H1 (cell line): ENCODE data around the gene RBM18. TPM values are rescaled to one million over a fixed set of nuclear protein-coding genes. Genes with fewer than 3 reads are reported as not detected.

Experiments used
- CTCF ChIA-PET: fragments of 300-600 bp; sonication (Branson Sonifier 250); formaldehyde crosslinking; loops from one replicate; lab custom pipeline; 2021; ENCODE audit not compliant: partially characterized antibody; lab: Charles Lee
- POLR2A ChIA-PET: fragments of 300-600 bp; sonication (Branson Sonifier 250); formaldehyde crosslinking; loops from one replicate; lab custom pipeline; 2021; ENCODE audit warnings: inconsistent platforms; ENCODE audit not compliant: partially characterized antibody; lab: Charles Lee
- DNase-seq, 2 experiments: peaks; one replicate each; pipeline versions ENCODE4 v3.0.0 to v3.0.0-alpha.2; 2010 to 2022; ENCODE audit warnings: low spot score in 2 of 2, low read depth in 1 of 2, mixed read lengths in 1 of 2
- FAIRE-seq: peaks from 2 replicates; lab custom pipeline; 2011; peaks lifted over from hg19 to GRCh38; lab: Jason Lieb, UNC
- H2AFZ ChIP-seq: 2 replicates; pipeline ENCODE4 v1.8.1; 2012; ENCODE audit warnings: low read length, inconsistent platforms
- H2AK5ac ChIP-seq: 2 replicates; pipeline ENCODE4 v1.6.1; 2013; ENCODE audit warnings: low read depth, low read length
- H2BK120ac ChIP-seq: replicated peaks from 2 replicates; pipeline ENCODE3; 2013; ENCODE audit warnings: low read depth, low read length, inconsistent platforms
- H2BK12ac ChIP-seq: 2 replicates; pipeline ENCODE4 v1.6.1; 2013; ENCODE audit warnings: low read depth, low read length
- H2BK15ac ChIP-seq: 2 replicates; pipeline ENCODE4 v1.6.1; 2013; ENCODE audit warnings: low read length
- H2BK20ac ChIP-seq: 2 replicates; pipeline ENCODE4 v1.6.1; 2013; ENCODE audit warnings: low read length
- H2BK5ac ChIP-seq: 2 replicates; pipeline ENCODE4 v1.6.1; 2013; ENCODE audit warnings: low read depth, low read length
- H3K14ac ChIP-seq: 2 replicates; pipeline ENCODE4 v1.6.1; 2013; ENCODE audit warnings: inconsistent platforms; ENCODE audit not compliant: insufficient read length
- H3K18ac ChIP-seq: 2 replicates; pipeline ENCODE4 v1.6.1; 2013; ENCODE audit warnings: low read length; ENCODE audit errors: extremely low read depth
- H3K23ac ChIP-seq: 2 replicates; pipeline ENCODE4 v1.6.1; 2013; ENCODE audit warnings: inconsistent platforms; ENCODE audit not compliant: insufficient read length
- H3K23me2 ChIP-seq: 2 replicates; pipeline ENCODE4 v1.6.1; 2013; ENCODE audit warnings: low read depth, low read length
- H3K27ac ChIP-seq: 2 replicates; pipeline ENCODE4 v1.6.1; 2011; ENCODE audit warnings: low read depth, low read length, inconsistent platforms
- H3K27me3 ChIP-seq, 4 experiments: replicated peaks in 1 of 4; 1 replicate in 1 of 4; 2 replicates in 3 of 4; pipeline versions ENCODE4 v1.6.1 to v1.8.1; 2011 to 2013; ENCODE audit warnings: low read length in 3 of 4, mild to moderate bottlenecking in 3 of 4, inconsistent platforms in 2 of 4, mixed read lengths in 2 of 4, moderate library complexity in 1 of 4; ENCODE audit not compliant: control insufficient read depth in 3 of 4, insufficient read depth in 3 of 4; ENCODE audit errors: extremely low read depth in 1 of 4
- H3K36me3 ChIP-seq, 4 experiments: 2 replicates each; pipeline versions ENCODE4 v1.6.1 to v1.8.1; 2011 to 2013; ENCODE audit warnings: mild to moderate bottlenecking in 4 of 4, low read length in 3 of 4, moderate library complexity in 2 of 4, control low read depth in 1 of 4, inconsistent platforms in 1 of 4; ENCODE audit not compliant: insufficient read depth in 4 of 4, control insufficient read depth in 2 of 4
- H3K4ac ChIP-seq: replicated peaks from 2 replicates; pipeline ENCODE3; 2013; ENCODE audit warnings: low read length, low read depth, mixed read lengths, inconsistent platforms; ENCODE audit not compliant: insufficient read length
- H3K4me1 ChIP-seq, 4 experiments: replicated peaks in 1 of 4; 1 replicate in 1 of 4; 2 replicates in 3 of 4; pipeline versions ENCODE4 v1.6.1 to v1.8.1; 2011 to 2013; ENCODE audit warnings: low read length in 3 of 4, inconsistent platforms in 2 of 4, mixed read lengths in 1 of 4; ENCODE audit not compliant: insufficient read depth in 4 of 4, control insufficient read depth in 3 of 4
- H3K4me2 ChIP-seq, 2 experiments: 2 replicates each; pipeline versions ENCODE4 v1.6.1 to v1.8.1; 2011 to 2013; ENCODE audit warnings: low read depth in 2 of 2, low read length in 2 of 2, control low read depth in 1 of 2, inconsistent platforms in 1 of 2, mild to moderate bottlenecking in 1 of 2; ENCODE audit not compliant: insufficient read depth in 1 of 2
- H3K4me3 ChIP-seq, 4 experiments: fragments of 200-600, 300-600 bp in 1 of 4; sonication (generic), shearing (Covaris generic), sonication (Bioruptor Twin) in 1 of 4; 2 replicates each; pipeline versions ENCODE4 v1.5.1 to v1.8.1; 2011 to 2016; ENCODE audit warnings: low read length in 4 of 4, low read depth in 3 of 4, control low read depth in 2 of 4, inconsistent platforms in 2 of 4, mild to moderate bottlenecking in 2 of 4, mixed read lengths in 1 of 4, moderate library complexity in 1 of 4; ENCODE audit not compliant: insufficient read depth in 2 of 4; ENCODE audit errors: extremely low read depth in 1 of 4
- H3K56ac ChIP-seq: replicated peaks from 2 replicates; pipeline ENCODE3; 2013; ENCODE audit warnings: low read depth, mild to moderate bottlenecking, mixed read lengths, low read length, inconsistent platforms; ENCODE audit not compliant: insufficient read length
- H3K79me1 ChIP-seq: 2 replicates; pipeline ENCODE4 v1.6.1; 2013; ENCODE audit warnings: low read depth, low read length, control low read depth
- H3K79me2 ChIP-seq, 2 experiments: 2 replicates each; pipeline versions ENCODE4 v1.6.1 to v1.8.1; 2012 to 2013; ENCODE audit warnings: low read length in 2 of 2, mild to moderate bottlenecking in 2 of 2, inconsistent platforms in 1 of 2; ENCODE audit not compliant: insufficient read depth in 2 of 2, control insufficient read depth in 1 of 2
- H3K9ac ChIP-seq, 4 experiments: replicated peaks in 1 of 4; 1 replicate in 1 of 4; 2 replicates in 3 of 4; pipeline versions ENCODE4 v1.6.1 to v1.8.1; 2011 to 2013; ENCODE audit warnings: low read depth in 3 of 4, low read length in 3 of 4, control low read depth in 2 of 4, mild to moderate bottlenecking in 2 of 4, moderate library complexity in 2 of 4, inconsistent platforms in 1 of 4; ENCODE audit errors: extremely low read depth in 1 of 4
- H3K9me3 ChIP-seq, 2 experiments: 2 replicates each; pipeline versions ENCODE4 v1.6.1 to v1.8.1; 2012 to 2013; ENCODE audit warnings: mild to moderate bottlenecking in 2 of 2, moderate library complexity in 2 of 2, control low read depth in 1 of 2, inconsistent platforms in 1 of 2, low read depth in 1 of 2, low read length in 1 of 2, mixed read lengths in 1 of 2; ENCODE audit not compliant: insufficient read depth in 2 of 2
- H4K20me1 ChIP-seq, 2 experiments: replicated peaks in 1 of 2; 2 replicates each; pipeline versions ENCODE3 to v1.8.1; 2011 to 2013; ENCODE audit warnings: inconsistent platforms in 2 of 2, low read length in 2 of 2, mild to moderate bottlenecking in 1 of 2; ENCODE audit not compliant: insufficient read depth in 2 of 2, control insufficient read depth in 1 of 2
- H4K5ac ChIP-seq: 2 replicates; pipeline ENCODE4 v1.6.1; 2013; ENCODE audit warnings: low read length, low read depth, mixed read lengths, inconsistent platforms; ENCODE audit not compliant: insufficient read length
- H4K8ac ChIP-seq: 2 replicates; pipeline ENCODE4 v1.8.0; 2013; ENCODE audit warnings: mild to moderate bottlenecking, moderate library complexity, low read length, inconsistent platforms; ENCODE audit not compliant: insufficient read depth; ENCODE audit errors: extremely low read depth
- H4K91ac ChIP-seq: replicated peaks from 2 replicates; pipeline ENCODE3; 2013; ENCODE audit warnings: low read length, mixed read lengths, inconsistent platforms; ENCODE audit not compliant: insufficient read length
- EZH2 ChIP-seq: fragments of 200-600 bp; sonication (generic); IDR thresholded peaks from 2 replicates; pipeline ENCODE4 v1.7.1; 2012; ENCODE audit warnings: low read depth, mild to moderate bottlenecking, moderate library complexity, low read length, inconsistent platforms; ENCODE audit not compliant: severe bottlenecking
- KDM1A ChIP-seq: fragments of 200-600, 300-600 bp; sonication (generic); IDR thresholded peaks from 2 replicates; pipeline ENCODE4 v1.7.1; 2016; ENCODE audit warnings: mild to moderate bottlenecking, low read length, borderline replicate concordance
- POLR2A ChIP-seq, 2 experiments: IDR thresholded peaks; 1 replicate in 1 of 2; 2 replicates in 1 of 2; pipeline ENCODE4 v1.6.1; 2011; ENCODE audit warnings: low read depth in 2 of 2, low read length in 2 of 2, mild to moderate bottlenecking in 2 of 2; ENCODE audit errors: control extremely low read depth in 1 of 2
- RFX5 ChIP-seq: IDR thresholded peaks from 2 replicates; pipeline ENCODE4 v1.6.1; 2011; ENCODE audit warnings: low read depth, low read length, improper control_type of control experiment, borderline replicate concordance
- SIN3A ChIP-seq, 2 experiments: IDR thresholded peaks in 1 of 2; conservative IDR thresholded peaks in 1 of 2; 2 replicates each; pipeline ENCODE4 v1.6.1; 2011 to 2012; ENCODE audit warnings: low read length in 2 of 2, improper control_type of control experiment in 1 of 2, low read depth in 1 of 2, mild to moderate bottlenecking in 1 of 2
- SP2 ChIP-seq: IDR thresholded peaks from 2 replicates; pipeline ENCODE4 v1.6.1; 2012; ENCODE audit warnings: mild to moderate bottlenecking, low read length, inconsistent platforms
- SRF ChIP-seq: IDR thresholded peaks from 2 replicates; pipeline ENCODE4 v1.6.1; 2011; ENCODE audit warnings: mild to moderate bottlenecking, low read depth, low read length, moderate library complexity
- SUZ12 ChIP-seq: fragments of 200-600 bp; sonication (generic); IDR thresholded peaks from 2 replicates; pipeline ENCODE4 v1.6.1; 2012; ENCODE audit warnings: mild to moderate bottlenecking, inconsistent platforms, low read length, moderate library complexity, mixed read lengths
- WGBS, 2 experiments: shearing (Covaris generic) in 1 of 2; methylation state at CpG; one replicate each; pipeline versions ENCODE4 v1.1.6 to v1.1.7; 2013 to 2015; ENCODE audit warnings: low lambda C conversion rate in 2 of 2, mixed read lengths in 2 of 2, inconsistent platforms in 1 of 2, low coverage in 1 of 2, missing lambda C conversion rate in 1 of 2; ENCODE audit not compliant: insufficient replicate concordance in 2 of 2, insufficient coverage in 1 of 2, insufficient read length in 1 of 2; ENCODE audit errors: extremely low coverage in 1 of 2, missing lambda C conversion rate in 1 of 2; 5-methylcytosine and 5-hydroxymethylcytosine counted together
- polyA plus RNA-seq, 7 experiments: library from polyadenylated mRNA; depleted of rRNA in 3 of 7; stranded (reverse) in 5 of 7; unstranded in 2 of 7; fragments of >200 nt in 5 of 7; fragments of 200-250 nt in 2 of 7; gene quantifications; 1 replicate in 5 of 7; 2 replicates in 1 of 7; 4 replicates in 1 of 7; pipeline versions ENCODE4 v1.2.1 to v1.2.3, GENCODE V29; 2011 to 2013; ENCODE audit warnings: missing spikeins in 2 of 7, mixed read lengths in 2 of 7
- total RNA-seq: library from RNA; stranded (reverse); fragmentation: NEBNext Ultra II Directional; extraction: Animal tissue kit (Norgen Biotek cat#: 25700); gene quantifications from 2 replicates; pipeline ENCODE4 v1.2.1, GENCODE V29; 2021
- TF ChIP-seq, protein P1 (sequence below): IDR thresholded peaks from 2 replicates; pipeline ENCODE4 v1.6.1; 2011; ENCODE audit warnings: low read depth, mild to moderate bottlenecking, low read length; ENCODE audit not compliant: insufficient read depth

The RBM18 gene
- total and polyA plus RNA-seq, 2 of the 8 experiments (the other 6 are each of a cell fraction or from before 2014, with no cell fraction given) = 5.9 to 14.3 TPM

DNA sequence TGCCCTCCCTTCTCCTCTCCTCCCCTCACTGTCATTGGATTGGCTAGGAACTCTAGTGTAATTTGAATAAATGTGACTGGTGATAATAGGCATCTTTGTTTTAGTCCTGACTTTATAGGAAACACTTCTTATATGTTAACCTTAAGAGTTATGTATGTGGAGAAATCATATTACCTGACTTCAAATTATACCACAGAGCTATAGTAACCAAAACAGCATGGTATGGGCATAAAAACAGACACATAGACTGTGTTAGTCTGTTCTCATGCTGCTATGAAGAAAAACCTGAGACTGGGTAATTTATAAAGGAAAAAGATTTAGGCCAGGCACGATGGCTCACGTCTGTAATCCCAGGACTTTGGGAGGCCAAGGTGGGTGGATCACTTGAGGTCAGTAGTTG lies 9.4 kb upstream of the RBM18 start:
- H3K4me3 ChIP-seq = no peak overlapping the region
- no peak overlapping the region for H2BK5ac ChIP-seq
- H3K79me2 ChIP-seq = peaks cover 0 to 19% of the 10 kb centered on the region in 2 experiments; a peak in 2 of 4 replicates
- ChIA-PET POLR2A (interaction anchor here (0.9 kb wide), 1 partner anchor 9 kb away, joined by 4 read pairs; the partner anchor contains the start of genes MRRF and RBM18), CTCF (no interaction called here)
- no peak overlapping the region for H3K23ac ChIP-seq
- H2BK120ac ChIP-seq = no peak overlapping the region
- no peak for FAIRE-seq
- no peak overlapping the region for H3K27ac ChIP-seq
- TF ChIP-seq RFX5 (no peak), SUZ12 (no peak), POLR2A (IDR thresholded peaks at IDR 0.05; ENCODE audit: control extremely low read depth in 1 of 2, low read depth in 2 of 2, low read length in 2 of 2) (no peak), KDM1A (no peak), SIN3A (conservative IDR thresholded peaks at IDR 0.05 in 1 of 2, IDR thresholded peaks at IDR 0.05 in 1 of 2; ENCODE audit: low read depth in 1 of 2, low read length in 2 of 2) (no peak), EZH2 (no peak), SP2 (no peak), SRF (no peak)
- TF ChIP-seq, protein P1, sequence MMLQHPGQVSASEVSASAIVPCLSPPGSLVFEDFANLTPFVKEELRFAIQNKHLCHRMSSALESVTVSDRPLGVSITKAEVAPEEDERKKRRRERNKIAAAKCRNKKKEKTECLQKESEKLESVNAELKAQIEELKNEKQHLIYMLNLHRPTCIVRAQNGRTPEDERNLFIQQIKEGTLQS = no peak
- TF ChIP-seq, all 59 proteins: peak for 0
- H3K4me1 ChIP-seq = no peaks in the 10 kb centered on the region
- H3K18ac ChIP-seq = no peak overlapping the region
- H3K9ac ChIP-seq = no peak overlapping the region
- H4K8ac ChIP-seq = no peak overlapping the region
- no peak overlapping the region for H2AK5ac ChIP-seq
- H3K36me3 ChIP-seq = peaks cover 2 to 21% (median 13%) of the 10 kb centered on the region in 4 experiments; a peak in 6 of 8 replicates
- no peak overlapping the region for H2BK12ac ChIP-seq
- no peaks in the 10 kb centered on the region for H3K27me3 ChIP-seq
- peaks cover 0 to 6% of the 10 kb centered on the region in 2 experiments; a peak in 1 of 4 replicates for H3K9me3 ChIP-seq
- 97% methylated on average over 2 of the region's 2 CpGs; no CpG with 5 or more reads in 1 of the 2 experiments for WGBS, 2 experiments
- H4K20me1 ChIP-seq = peaks cover 0 to 1% of the 10 kb centered on the region in 2 experiments
- H3K14ac ChIP-seq = no peak overlapping the region
- H3K79me1 ChIP-seq = peaks cover 2% of the 10 kb centered on the region; the same call in 1 of the 2 replicates
- H2BK20ac ChIP-seq = no peak overlapping the region
- DNase-seq = no peak
- H4K5ac ChIP-seq = no peak overlapping the region
- H3K4ac ChIP-seq = no peak overlapping the region
- no peak overlapping the region for H3K4me2 ChIP-seq
- H3K23me2 ChIP-seq = no peaks in the 10 kb centered on the region; the same call in 1 of the 2 replicates
- no peak overlapping the region for H4K91ac ChIP-seq
- no peak overlapping the region for H2AFZ ChIP-seq
- H3K56ac ChIP-seq = no peak overlapping the region
- no peak overlapping the region for H2BK15ac ChIP-seq
